ENCODE results near the gene FASLG.

FASLG gene

GRCh38 chr1:172673761-172674160, 14.9 kb downstream of the FASLG start:
- no peak for TF ChIP-seq CTCF (IDR thresholded peaks at IDR 0.05)

GRCh38 chr1:172674831-172675613, 16.1 kb downstream of the FASLG start:
- Mint-ChIP-seq H3K9me3 (peaks cover 8% of the 10 kb centered on the region), H3K27me3 (ENCODE audit: low read depth, poor library complexity) (no peaks in the 10 kb centered on the region), H3K4me3 (no peak overlapping the region), H3K4me1 (peaks cover 27% of the 10 kb centered on the region), H3K27ac (no peak overlapping the region), H3K36me3 (ENCODE audit: low read depth) (no peaks in the 10 kb centered on the region)
- no peak for DNase-seq
- TF ChIP-seq CTCF (IDR thresholded peaks at IDR 0.05), result no peak

More at GRCh38 chr1:172673761-172674160, 14.9 kb downstream of the FASLG start:
- Mint-ChIP-seq H3K9me3 (peaks cover 1% of the 10 kb centered on the region), H3K36me3 (ENCODE audit: low read depth) (no peaks in the 10 kb centered on the region), H3K27me3 (ENCODE audit: low read depth, poor library complexity) (no peaks in the 10 kb centered on the region), H3K4me3 (no peak overlapping the region), H3K4me1 (peaks cover 19% of the 10 kb centered on the region), H3K27ac (no peak overlapping the region)
- DNase-seq, result no peak

- Mint-ChIP-seq H3K27ac (peak overlapping the region; percentile 31), H3K9me3 (peaks cover 8% of the 10 kb centered on the region), H3K4me1 (peaks cover 28% of the 10 kb centered on the region), H3K27me3 (ENCODE audit: low read depth, poor library complexity) (no peaks in the 10 kb centered on the region), H3K36me3 (ENCODE audit: low read depth) (no peaks in the 10 kb centered on the region), H3K4me3 (no peak overlapping the region)
- DNase-seq, result no peak
- TF ChIP-seq CTCF (IDR thresholded peaks at IDR 0.05), result no peak
These were observed 20.3 kb downstream of the FASLG start for GRCh38 chr1:172679000-172679772.

- DNase-seq, result no peak
- Mint-ChIP-seq H3K36me3 (ENCODE audit: low read depth) (no peaks in the 10 kb centered on the region), H3K27me3 (ENCODE audit: low read depth, poor library complexity) (no peaks in the 10 kb centered on the region), H3K27ac (no peak overlapping the region), H3K4me3 (no peak overlapping the region), H3K4me1 (peaks cover 23% of the 10 kb centered on the region), H3K9me3 (peaks cover 8% of the 10 kb centered on the region)
- no peak for TF ChIP-seq CTCF (IDR thresholded peaks at IDR 0.05)
These were observed 21.3 kb downstream of the FASLG start for GRCh38 chr1:172680244-172680643.

DNA sequence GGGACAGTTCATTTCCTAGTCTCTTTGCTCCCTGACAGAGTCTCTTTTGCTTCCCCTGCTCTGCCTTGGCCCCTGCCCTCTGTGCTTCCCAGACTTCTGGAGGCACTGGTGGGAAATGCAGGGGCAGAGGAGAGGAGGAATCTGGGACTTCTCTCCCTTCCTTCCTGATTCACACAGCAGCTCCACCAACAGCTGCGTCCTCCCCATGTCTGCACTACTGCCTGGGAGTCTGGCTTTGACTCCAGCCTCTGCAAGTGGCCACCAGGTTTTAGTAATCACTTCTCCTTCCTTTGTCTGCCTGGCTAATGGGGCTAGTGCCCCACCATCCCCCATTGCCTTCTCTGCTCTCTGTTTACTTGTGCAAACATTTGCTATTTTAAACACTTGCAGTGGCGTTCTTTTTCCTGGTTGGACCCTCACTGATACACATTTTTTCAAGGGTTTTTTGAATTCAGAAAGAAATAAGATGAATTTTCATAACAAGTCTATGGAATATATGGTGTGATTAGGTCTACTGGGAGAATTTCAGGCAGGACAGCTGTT, 21.9 kb downstream of the FASLG start:
- TF ChIP-seq CTCF (IDR thresholded peaks at IDR 0.05), result no peak
- Mint-ChIP-seq H3K4me3 (no peak overlapping the region), H3K4me1 (peaks cover 19% of the 10 kb centered on the region), H3K9me3 (peaks cover 8% of the 10 kb centered on the region), H3K36me3 (ENCODE audit: low read depth) (no peaks in the 10 kb centered on the region), H3K27ac (peak overlapping the region; percentile 60), H3K27me3 (ENCODE audit: low read depth, poor library complexity) (no peaks in the 10 kb centered on the region)
- no peak for DNase-seq
